PC-3 (cell line): ENCODE measurements around the gene IRX2. TPM values are rescaled to one million over a fixed set of nuclear protein-coding genes. Genes with fewer than 3 reads are reported as not detected.

Source experiments
- ATAC-seq: fragments of 200-7000 bp; cut with Tn5 transposase; 2 replicates; pipeline ENCODE4 v1.9.1; 2020; ENCODE audit warnings: mild to moderate bottlenecking, moderate library complexity
- BruUV-seq: library from RNA; stranded (reverse); fragments of 400-500 nt; replicated peaks from 2 replicates; lab custom pipeline; 2021; lab: Mats Ljungman, UMichigan
- CTCF ChIA-PET: fragments of 300-600 bp; sonication (Branson Sonifier 250); formaldehyde crosslinking; loops from one replicate; lab custom pipeline; 2022; ENCODE audit warnings: antibody characterized with exemption; lab: Charles Lee
- POLR2A ChIA-PET: fragments of 300-600 bp; sonication (Branson Sonifier 250); formaldehyde crosslinking; loops from one replicate; lab custom pipeline; 2022; ENCODE audit warnings: antibody characterized with exemption; ENCODE audit not compliant: unreplicated experiment; lab: Charles Lee
- DNase-seq: peaks from one replicate; pipeline ENCODE4 v3.0.0-alpha.2; 2015
- H2AFZ ChIP-seq: fragments of 300-600 bp; sonication (generic); 2 replicates; pipeline ENCODE4 v1.6.0; 2016; ENCODE audit warnings: antibody characterized with exemption, low read length
- H3F3A ChIP-seq: fragments of 300-600 bp; sonication (generic); one replicate; pipeline ENCODE4 v1.6.0; 2017; ENCODE audit warnings: antibody characterized with exemption, low read length, control low read depth, mild to moderate bottlenecking; ENCODE audit not compliant: unreplicated experiment
- H3K27ac ChIP-seq: fragments of 300-600 bp; sonication (generic); 2 replicates; pipeline ENCODE4 v1.5.1; 2016; ENCODE audit warnings: mild to moderate bottlenecking, low read length
- H3K27me3 ChIP-seq: fragments of 300-600 bp; sonication (generic); 2 replicates; pipeline ENCODE4 v1.6.1; 2016; ENCODE audit warnings: low read length, mixed read lengths
- H3K36me3 ChIP-seq: fragments of 300-600 bp; sonication (generic); 2 replicates; pipeline ENCODE4 v1.6.1; 2016; ENCODE audit warnings: low read depth, mixed run types, low read length, mixed read lengths
- H3K4me1 ChIP-seq: fragments of 300-600 bp; sonication (generic); 2 replicates; pipeline ENCODE4 v1.5.1; 2016; ENCODE audit warnings: low read length; ENCODE audit not compliant: insufficient read depth
- H3K4me2 ChIP-seq: fragments of 300-600 bp; sonication (generic); 2 replicates; pipeline ENCODE4 v1.6.0; 2016; ENCODE audit warnings: low read length
- H3K4me3 ChIP-seq: fragments of 300-600 bp; sonication (generic); 2 replicates; pipeline ENCODE4 v1.5.1; 2016; ENCODE audit warnings: mild to moderate bottlenecking, low read length, mixed read lengths
- H3K79me2 ChIP-seq: fragments of 300-600 bp; sonication (generic); 2 replicates; pipeline ENCODE4 v1.6.1; 2017; ENCODE audit warnings: low read length, mixed read lengths
- H3K9ac ChIP-seq: fragments of 300-600 bp; sonication (generic); 2 replicates; pipeline ENCODE4 v1.6.0; 2016; ENCODE audit warnings: mild to moderate bottlenecking, low read length
- H3K9me2 ChIP-seq: fragments of 300-600 bp; sonication (generic); replicated peaks from 2 replicates; pipeline ENCODE4 v1.6.1; 2016; ENCODE audit warnings: mixed run types, low read length, mixed read lengths
- H3K9me3 ChIP-seq: fragments of 300-600 bp; sonication (generic); 2 replicates; pipeline ENCODE4 v1.6.1; 2016; ENCODE audit warnings: low read length, mixed read lengths
- H4K20me1 ChIP-seq: fragments of 300-600 bp; sonication (generic); 2 replicates; pipeline ENCODE4 v1.6.1; 2016; ENCODE audit warnings: low read length, mixed read lengths
- CTCF ChIP-seq: fragments of 300-600 bp; sonication (generic); conservative IDR thresholded peaks from 2 replicates; pipeline ENCODE4 v1.5.1; 2017; ENCODE audit warnings: antibody characterized with exemption, low read depth, mild to moderate bottlenecking, low read length
- EZH2 ChIP-seq: fragments of 300-600 bp; sonication (generic); IDR thresholded peaks from one replicate; pipeline ENCODE4 v1.6.1; 2017; ENCODE audit warnings: antibody characterized with exemption, mild to moderate bottlenecking, low read length; ENCODE audit not compliant: unreplicated experiment
- EZH2phosphoT487 ChIP-seq: fragments of 300-600 bp; sonication (generic); IDR thresholded peaks from 2 replicates; pipeline ENCODE4 v1.6.1; 2018; ENCODE audit warnings: mild to moderate bottlenecking, antibody characterized with exemption, low read length, borderline replicate concordance
- intact Hi-C: fragments of 100-400 bp; cut with micrococcal nuclease; formaldehyde crosslinking; loops from 2 replicates; pipeline ENCODE4 v1.9.0; 2023
- total RNA-seq: library from RNA; depleted of rRNA; stranded (reverse); fragments of >200 nt; gene quantifications from 2 replicates; pipeline ENCODE4 v1.2.3, GENCODE V29; 2014

Gene IRX2
- total RNA-seq, 1 experiment from 2014 or later = 10.4 TPM

GRCh38 chr5:2703615-2704014, 47.9 kb downstream of the IRX2 start:
- Histone ChIP-seq H3K4me2 (no peak overlapping the region), H3K4me3 (no peak overlapping the region), H3K27ac (no peak overlapping the region), H3K27me3 (peaks cover 74% of the 10 kb centered on the region), H4K20me1 (no peaks in the 10 kb centered on the region), H3F3A (no peaks in the 10 kb centered on the region), H3K79me2 (no peaks in the 10 kb centered on the region), H3K36me3 (no peaks in the 10 kb centered on the region), H3K9me2 (no peaks in the 10 kb centered on the region), H3K4me1 (no peaks in the 10 kb centered on the region), H3K9ac (no peak overlapping the region), H3K9me3 (no peaks in the 10 kb centered on the region), H2AFZ (no peak overlapping the region)
- intact Hi-C loops = no loop called here
- ATAC-seq (no peak), DNase-seq (no peak)
- CTCF ChIA-PET = no interaction called here
- POLR2A ChIA-PET = no interaction called here
- TF ChIP-seq EZH2 (no peak), CTCF (no peak), EZH2phosphoT487 (no peak)
- no TSS peak for BruUV-seq

- no TSS peak for BruUV-seq
- no peaks in the 10 kb centered on the region for H3K9me3 ChIP-seq
- H3K27ac ChIP-seq = no peak overlapping the region
- DNase-seq = no peak
- peaks cover 74% of the 10 kb centered on the region for H3K27me3 ChIP-seq
- no peak overlapping the region for H3K4me2 ChIP-seq
- TF ChIP-seq CTCF = no peak
- H3K4me3 ChIP-seq = no peak overlapping the region
- no peaks in the 10 kb centered on the region for H3K9me2 ChIP-seq
- no peak for ATAC-seq
- POLR2A ChIA-PET = no interaction called here
- H3K36me3 ChIP-seq = no peaks in the 10 kb centered on the region
- no peaks in the 10 kb centered on the region for H4K20me1 ChIP-seq
- H3F3A ChIP-seq = no peaks in the 10 kb centered on the region
- no peaks in the 10 kb centered on the region for H3K4me1 ChIP-seq
- H3K9ac ChIP-seq = no peak overlapping the region
- intact Hi-C loops = no loop called here
- H2AFZ ChIP-seq = no peak overlapping the region
- H3K79me2 ChIP-seq = no peaks in the 10 kb centered on the region
- CTCF ChIA-PET = no interaction called here
Observed at GRCh38 chr5:2703041-2703440, 48.4 kb downstream of the IRX2 start.

- TF ChIP-seq EZH2 (no peak), CTCF (no peak), EZH2phosphoT487 (no peak)
- Histone ChIP-seq H3K27me3 (peaks cover 74% of the 10 kb centered on the region), H3K4me2 (no peak overlapping the region), H3K36me3 (no peaks in the 10 kb centered on the region), H3K9me2 (no peaks in the 10 kb centered on the region), H3K4me1 (no peaks in the 10 kb centered on the region), H3K4me3 (no peak overlapping the region), H3K9me3 (no peaks in the 10 kb centered on the region), H3K9ac (no peak overlapping the region), H2AFZ (no peak overlapping the region), H3K27ac (no peak overlapping the region), H4K20me1 (no peaks in the 10 kb centered on the region), H3K79me2 (no peaks in the 10 kb centered on the region), H3F3A (no peaks in the 10 kb centered on the region)
- intact Hi-C loops = no loop called here
- no TSS peak for BruUV-seq
- ChIA-PET POLR2A (no interaction called here), CTCF (no interaction called here)
- ATAC-seq (no peak), DNase-seq (no peak)
Observed at GRCh38 chr5:2702096-2702879, 49.2 kb downstream of the IRX2 start.
